HG02759 (cell line): ENCODE data around the gene CEBPE.
A peak's percentile ranks its signal among the peaks of the same experiment; 100 is the strongest.
"Not testable (repeated sequence)": the region's sequence is repeated elsewhere in the genome, so short reads cannot be mapped to it uniquely, and the experiment has no call there.

Experiments
- ATAC-seq: cut with Tn5 transposase; IDR thresholded peaks from one replicate; pipeline ENCODE4 v1.9.1; 2021; ENCODE audit warnings: mild to moderate bottlenecking, moderate library complexity; ENCODE audit not compliant: unreplicated experiment

CEBPE gene

DNA sequence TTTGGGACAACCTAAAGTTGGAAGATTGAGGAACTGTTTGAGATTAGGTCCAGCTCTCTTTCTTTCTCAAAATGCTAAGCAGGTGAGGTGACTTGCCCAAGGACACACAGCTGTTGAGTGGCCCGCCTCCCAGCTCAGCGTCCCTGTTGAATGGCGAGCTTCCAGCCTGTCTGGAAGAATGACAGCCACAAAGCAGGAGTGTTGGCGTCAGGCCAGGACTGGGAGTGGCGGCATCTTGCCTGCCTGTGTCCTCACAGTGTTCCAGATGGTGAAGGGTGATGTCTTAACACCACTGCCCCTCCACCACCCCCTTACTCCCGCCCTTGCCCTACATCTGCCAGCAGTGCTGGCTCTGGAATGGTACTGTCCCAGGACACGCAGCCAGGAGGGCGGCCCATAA is 4.4 kb upstream of the CEBPE start:
- no peak for ATAC-seq

DNA sequence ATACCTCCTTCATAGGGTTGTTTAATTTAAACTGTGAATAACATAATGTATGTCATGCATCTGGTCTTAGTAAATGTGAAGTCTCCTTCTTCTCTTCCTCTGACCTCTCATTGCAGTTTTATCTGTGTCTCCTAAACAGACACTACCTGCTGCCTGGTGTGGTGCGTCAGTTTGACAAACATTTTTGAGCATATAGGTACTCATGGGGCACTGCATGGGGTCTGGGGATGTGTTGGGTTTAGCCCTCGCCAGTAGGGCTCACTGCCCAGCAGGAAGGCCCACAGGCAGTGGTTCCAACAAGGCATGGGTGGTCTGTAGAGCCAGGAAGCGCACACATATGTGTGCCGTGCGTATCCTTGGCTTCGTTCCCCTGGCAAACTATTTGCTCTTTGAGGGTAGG is 3.0 kb upstream of the CEBPE start:
- no peak for ATAC-seq

DNA sequence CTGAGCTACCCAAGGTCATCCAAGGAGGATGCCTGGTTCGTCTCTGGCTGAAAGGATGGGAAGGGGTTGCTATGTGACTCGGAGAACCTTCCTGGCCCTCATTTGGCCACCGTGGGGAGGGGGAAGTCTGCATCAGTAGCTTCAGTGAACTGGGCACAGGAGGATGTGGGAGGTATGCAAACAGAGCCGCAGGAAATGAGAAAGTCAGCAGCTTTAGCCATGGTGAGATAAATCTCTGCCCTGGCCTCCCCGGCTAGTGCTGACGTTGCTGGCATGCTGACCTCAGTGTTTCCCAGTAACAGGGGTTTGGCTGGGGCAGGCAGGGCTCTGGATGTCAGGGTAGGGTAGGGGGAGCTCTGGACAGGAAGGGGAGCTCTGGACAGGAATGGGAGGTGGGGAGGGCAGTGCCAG is 2.3 kb upstream of the CEBPE start:
- ATAC-seq: no peak

DNA sequence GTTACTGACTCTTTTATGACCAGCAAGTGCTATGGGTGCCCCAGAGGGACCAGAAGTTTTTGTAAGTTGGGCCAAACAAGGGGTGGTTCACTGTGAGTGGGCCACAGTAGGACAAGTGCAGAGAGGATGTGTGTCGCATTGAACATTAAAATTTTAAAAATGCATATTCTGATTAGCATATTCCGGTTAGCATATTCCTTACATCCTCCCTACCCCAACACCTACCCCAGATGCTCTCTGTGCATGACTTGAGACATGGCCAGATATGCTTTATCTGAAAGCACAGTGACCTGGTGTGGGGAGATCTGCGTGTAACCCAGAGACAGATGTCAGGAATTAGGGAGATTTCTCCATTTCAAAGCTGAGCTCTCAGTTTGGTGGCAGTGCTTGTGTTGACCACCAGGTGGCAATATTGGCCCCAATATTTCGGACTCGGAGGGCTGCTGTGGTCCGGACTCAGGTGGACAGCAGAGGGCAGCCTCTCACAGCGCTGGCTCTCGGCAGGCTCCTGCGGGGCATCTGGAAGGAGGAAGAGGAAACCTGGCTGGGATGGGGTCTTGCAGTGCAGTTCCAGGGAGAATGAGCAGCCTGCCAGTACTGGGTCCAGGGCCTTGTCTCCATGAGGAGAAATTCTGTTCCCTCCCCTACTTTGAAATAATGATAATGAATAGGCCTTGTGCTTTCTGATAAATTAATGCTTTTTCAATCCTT is 1.6 kb upstream of the CEBPE start:
- peak; percentile 77 for ATAC-seq

DNA sequence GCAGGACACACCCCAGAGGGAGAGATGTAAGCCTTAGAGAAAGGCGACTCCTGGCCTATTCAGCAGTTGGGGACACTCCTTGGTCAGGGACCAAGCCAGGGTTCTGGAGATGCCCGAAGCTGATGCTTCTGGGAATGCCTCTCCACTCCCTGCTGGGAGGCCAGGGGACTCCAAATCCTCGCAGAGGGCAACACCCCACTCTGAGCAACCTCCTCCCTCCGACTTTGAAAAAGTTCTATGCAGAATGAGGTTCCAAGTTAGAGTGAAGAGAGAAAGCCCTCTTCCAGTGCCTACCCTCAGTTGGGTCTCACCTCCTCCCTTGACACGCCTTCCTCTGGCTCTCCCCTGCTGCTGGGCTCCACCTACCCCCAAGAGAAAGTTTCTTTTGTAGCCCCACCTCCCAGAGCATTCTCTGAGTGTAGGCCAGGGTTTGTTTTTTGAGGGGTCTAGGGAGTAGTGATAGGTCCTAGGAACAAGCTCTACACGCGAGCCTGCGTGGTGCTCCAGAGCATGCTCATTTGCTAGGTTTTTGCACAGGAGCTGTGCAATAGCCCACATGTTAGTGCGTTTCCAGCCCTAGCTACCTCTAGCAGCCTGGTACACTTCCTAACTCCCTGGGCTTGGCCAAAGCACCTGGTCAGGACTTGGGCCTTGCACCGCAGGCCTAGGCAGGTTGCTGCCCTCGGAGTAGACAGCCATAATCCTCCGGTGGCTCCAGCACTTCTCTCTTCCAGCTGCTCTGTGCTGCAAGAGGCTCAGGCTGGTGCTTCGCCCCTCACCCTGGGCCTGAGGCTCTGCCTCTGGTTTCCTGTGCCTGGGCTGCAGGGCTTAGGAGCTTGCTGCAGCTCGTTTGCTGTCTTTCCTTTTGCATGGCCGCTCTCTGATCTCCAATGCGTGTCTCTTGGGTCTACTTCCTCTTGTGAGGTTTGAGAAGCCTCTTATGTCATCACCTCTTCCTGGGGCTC is 590 bp upstream of the CEBPE start:
- no peak for ATAC-seq

DNA sequence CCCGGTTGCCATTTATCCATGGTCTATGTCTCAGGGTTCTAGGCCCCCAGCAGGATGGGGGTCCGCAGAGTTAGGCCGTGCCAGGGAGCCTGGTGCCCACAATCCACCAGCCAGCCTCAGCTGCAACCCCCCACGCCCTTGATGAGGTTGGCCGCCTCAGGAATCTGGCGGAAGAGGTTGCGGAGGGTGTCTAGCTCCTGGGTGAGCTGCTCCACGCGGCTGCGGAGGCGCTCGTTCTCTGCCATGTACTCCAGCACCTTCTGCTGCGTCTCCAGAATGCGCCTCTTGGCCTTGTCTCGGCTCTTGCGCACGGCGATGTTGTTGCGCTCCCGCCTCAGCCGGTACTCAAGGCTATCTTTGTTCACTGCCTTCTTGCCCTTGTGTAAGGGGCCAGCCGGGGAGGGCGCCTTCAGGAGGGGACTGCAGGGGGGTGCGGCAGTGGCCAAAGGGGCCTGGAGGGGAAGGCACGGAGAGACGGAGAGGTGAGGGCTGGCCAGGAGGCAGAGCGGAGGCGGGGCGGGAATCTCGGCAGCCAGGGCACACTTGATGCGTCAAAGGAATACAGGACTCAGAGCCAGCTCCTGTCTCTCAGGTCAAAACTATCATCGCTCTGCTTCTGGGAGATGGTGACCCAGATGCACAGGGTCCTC is 1.6 kb downstream of the CEBPE start:
- ATAC-seq: no peak

DNA sequence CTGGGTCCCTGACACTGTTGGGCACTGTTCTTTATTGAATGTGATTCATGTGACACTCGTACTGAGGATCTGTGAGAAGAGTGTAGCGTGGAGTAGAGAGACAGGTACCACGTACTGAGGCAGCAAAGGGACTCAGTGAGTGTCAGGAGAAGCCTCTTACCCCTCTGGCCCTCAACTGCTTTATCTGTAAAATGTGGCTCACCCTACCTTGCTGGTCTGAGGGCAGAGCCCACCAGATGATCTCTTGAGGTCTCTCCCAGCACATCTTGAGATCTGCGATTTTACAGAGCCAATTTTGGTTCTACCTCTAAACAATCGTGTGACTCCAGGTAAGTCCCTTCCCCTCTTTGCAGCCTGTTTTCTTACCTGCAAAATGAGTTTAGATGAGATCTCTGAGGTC is 3.1 kb downstream of the CEBPE start:
- no peak for ATAC-seq

DNA sequence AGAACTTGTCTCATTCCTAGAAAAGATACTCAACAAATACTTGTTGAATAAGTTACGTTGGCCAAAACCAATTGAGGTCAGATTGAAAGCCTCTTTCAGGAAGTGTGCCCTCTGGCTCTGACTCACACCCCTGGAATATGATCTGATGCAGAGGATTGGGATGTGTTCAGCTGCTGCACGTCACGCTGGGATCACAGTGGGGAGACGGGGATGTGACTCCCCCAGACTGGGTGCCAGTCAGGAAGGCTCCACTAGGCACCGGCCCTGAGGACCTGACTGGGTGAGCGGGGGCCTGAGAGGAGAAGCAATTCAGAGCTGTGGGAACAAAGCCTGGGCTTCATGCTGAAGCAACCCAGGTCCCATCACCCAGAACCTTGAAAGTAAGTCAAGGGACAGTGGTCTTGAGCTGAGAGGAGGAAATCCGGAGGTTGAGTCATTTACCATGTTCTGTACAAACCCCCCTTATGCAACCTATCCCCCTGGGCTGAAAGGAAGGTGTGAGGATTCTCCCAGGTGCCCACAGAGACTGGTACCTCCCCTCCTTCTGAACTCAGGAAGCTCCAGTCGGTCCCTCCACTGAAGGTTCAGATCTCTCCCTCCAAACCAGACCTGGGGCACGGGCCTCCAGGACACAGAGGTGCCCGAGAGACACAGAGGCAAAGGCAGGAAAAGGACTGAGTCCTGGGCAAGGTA is 3.9 kb downstream of the CEBPE start:
- ATAC-seq: no peak

DNA sequence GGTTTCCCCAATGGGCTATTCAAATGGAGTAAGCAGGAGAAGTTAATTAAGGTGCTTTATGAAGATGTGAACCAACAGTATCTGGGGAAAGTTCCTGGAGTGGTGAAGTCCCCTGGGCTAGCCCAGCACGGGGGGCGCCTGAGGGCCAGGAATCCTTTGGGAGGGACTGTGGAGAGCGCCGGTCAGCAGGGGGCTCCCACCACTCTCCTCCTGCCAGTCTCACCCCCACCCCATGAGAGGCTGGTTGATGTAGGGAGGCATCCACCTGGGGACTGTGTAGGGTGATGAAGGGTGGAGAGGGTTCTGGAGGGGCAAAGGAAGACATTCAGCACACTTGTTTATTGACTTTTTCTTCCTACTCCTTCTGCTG is 4.4 kb downstream of the CEBPE start:
- no peak for ATAC-seq

DNA sequence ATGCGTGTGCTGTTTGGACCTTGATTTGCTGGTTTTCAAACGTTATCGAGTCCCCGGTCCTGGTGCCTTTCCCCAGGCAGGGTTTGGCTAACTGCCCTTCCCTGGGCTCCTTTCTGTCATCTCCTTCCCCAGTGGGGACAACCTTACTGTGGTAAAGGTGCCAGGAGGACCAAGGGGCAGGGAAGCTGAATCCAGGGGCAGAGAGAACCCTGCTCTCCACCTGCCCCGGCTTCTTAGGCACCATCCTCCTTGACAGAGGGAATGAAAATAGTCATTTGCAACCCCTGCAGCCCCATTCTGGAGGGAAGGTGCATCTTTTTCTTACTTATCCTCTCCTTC is 5.0 kb downstream of the CEBPE start:
- no peak for ATAC-seq

DNA sequence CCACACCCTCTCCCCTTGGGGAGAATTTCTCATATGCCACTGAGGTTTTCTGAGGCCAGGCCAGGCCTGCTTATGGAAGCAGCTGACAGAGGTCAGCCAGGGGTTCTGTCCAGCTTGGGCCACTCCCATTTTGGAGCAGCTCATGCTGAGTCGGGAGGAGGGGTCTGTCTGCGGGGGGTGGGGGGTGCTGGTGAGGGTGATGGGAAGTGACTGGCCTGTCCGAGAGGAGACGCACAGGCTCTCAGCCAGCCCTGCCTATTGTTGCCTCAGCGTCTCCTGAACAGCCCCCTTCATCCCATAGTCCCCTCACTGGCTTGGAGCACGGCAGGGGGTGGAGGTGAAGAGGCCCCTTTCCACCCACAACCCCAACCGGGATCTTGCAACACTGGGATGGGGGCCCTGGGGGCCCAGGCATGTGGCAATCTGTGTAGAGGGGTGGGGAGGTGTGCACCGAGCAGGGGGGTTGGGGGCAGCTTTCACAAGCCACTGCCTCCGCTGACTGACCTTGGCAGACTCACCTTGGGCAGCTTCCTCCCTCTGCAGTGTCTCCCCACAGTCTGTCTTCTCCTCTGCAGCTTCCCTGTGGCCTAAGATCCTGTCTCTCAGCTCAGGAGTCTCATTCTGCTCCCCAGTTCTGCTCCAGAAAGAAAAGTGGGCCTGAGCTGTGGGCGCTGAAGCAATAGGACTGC is 5.5 kb downstream of the CEBPE start:
- ATAC-seq: no peak

DNA sequence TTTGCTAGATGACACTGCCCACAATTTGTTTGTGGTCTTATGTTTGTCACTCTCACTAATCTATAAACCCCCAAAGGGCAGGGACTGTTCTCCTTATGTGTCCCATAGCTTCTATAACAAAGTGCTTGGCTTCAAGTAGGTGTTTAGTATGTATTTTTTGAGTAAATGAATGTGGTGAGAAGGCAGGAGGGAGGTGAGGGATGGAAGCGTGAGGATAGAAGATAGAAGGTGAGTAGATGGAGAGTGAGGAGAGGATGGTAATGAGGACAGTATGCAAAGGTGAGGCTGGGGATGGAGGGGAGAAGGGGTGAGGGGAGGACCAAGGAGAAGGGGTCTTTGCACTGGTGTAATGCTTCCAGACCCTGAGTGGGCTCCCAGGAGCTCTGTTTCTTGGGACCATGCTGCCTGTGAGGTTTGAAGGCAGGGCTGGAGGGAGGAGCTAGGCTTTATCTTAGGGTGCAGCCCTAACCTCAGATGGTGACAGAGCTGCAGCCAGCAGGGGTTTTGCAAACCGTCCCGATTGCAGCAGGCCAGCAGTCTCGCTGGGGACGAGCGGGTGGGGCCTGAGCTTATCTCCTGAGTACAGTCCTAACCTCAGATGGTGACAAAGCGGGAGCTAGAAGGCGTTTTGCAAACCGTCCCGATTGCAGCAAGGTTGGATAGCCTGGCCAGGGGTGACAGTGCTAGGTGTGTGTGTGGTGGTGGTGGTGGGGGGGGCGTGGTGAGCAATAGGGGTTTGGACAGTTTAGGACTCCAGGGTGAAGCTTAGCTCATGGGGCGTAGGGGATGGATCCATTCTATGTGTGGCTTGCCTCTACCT is 6.5 kb downstream of the CEBPE start:
- ATAC-seq: no peak

DNA sequence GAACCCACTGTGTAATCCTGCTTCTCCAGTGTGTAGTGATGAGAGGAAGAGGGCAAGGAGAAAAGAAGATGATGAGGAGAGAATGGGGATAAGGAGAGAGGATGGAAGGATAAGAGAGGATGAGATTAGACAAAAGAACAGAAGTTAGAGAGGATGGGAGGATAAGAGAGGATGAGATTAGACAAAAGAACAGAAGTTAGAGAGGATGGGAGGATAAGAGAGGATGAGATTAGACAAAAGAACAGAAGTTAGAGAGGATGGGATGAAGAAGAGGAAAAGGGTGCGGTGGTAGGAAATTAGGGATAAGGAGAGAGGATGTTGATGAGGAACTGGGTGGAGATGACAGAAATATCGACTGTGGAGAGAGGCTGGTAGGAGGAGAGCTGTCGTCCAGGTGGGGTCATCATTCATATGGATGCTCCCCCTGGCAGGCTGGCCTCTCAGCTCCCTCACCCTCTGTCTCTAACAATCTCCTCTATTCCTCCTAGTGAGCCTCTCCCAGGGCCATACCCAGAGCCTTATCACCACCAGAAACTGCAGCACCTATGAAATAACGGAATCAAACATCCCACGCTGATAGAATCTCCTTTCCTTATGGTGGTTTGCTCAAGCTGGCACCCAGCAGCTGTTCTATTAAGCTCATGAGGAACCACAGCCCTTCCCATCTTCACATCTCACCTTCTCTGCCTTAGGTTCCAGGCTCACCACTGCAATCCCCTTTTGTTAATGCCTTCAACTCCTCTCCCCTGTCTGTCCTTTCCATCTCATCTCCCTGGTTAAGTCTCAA is 8.3 kb downstream of the CEBPE start:
- no peak for ATAC-seq

DNA sequence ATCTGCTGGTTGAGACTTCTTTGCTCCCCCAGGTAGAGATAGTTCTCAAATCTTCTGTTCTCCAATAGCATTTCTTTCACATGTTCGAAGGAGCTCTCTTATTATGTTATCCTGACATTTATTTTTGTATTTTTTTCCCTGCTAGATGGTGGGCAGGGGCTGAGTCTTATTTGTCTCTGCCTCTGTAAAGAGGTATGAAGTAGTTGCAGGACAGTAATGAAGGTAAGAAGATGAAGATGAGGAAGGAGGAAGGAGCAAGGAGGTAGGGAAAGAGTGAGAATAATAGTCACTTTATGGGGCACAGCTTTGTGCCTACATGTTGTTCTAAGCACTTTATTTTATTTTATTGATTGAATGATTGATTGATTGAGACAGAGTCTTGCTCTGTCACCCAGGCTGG is 9.3 kb downstream of the CEBPE start:
- ATAC-seq: no peak

DNA sequence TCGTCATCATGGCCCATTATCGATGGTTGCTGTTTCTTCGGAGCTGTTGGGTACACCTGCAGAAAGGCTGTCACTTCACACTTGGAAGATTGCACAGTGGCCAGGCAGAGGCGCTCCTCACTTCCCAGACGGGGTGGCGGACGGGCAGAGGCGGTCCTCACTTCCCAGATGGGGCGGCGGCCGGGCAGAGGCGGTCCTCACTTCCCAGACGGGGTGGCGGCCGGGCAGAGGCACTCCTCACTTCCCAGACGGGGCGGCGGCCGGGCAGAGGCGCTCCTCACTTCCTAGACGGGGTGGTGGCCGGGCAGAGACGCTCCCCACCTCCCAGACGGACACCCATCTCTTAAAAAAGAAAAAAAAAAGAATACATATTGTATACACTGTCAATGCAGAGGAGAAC is 10.9 kb downstream of the CEBPE start:
- ATAC-seq: not testable (repeated sequence)

DNA sequence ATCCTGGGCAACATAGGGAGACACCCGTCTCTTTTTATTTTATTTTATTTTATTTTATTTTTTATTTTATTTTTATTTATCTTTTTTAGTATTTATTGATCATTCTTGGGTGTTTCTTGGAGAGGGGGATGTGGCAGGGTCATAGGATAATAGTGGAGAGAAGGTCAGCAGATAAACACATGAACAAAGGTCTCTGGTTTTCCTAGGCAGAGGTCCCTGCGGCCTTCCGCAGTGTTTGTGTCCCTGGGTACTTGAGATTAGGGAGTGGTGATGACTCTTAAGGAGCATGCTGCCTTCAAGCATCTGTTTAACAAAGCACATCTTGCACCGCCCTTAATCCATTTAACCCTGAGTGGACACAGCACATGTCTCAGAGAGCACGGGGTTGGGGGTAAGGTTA is 11.4 kb downstream of the CEBPE start:
- ATAC-seq: not testable (repeated sequence)

DNA sequence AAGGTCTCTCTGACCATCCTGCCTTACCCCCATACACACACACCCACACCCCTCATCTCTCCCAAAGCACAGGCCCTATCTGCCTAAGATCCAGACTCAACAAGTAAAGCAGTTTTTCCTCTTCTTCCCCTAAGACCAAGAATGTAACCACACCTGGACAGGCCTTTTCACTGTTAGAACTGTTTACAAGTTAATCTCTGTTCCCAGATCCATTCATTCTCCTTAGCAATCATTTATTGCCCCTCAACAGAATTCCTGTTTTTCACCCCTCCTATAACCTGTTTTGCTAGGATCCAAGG is 12.4 kb downstream of the CEBPE start:
- no peak for ATAC-seq

DNA sequence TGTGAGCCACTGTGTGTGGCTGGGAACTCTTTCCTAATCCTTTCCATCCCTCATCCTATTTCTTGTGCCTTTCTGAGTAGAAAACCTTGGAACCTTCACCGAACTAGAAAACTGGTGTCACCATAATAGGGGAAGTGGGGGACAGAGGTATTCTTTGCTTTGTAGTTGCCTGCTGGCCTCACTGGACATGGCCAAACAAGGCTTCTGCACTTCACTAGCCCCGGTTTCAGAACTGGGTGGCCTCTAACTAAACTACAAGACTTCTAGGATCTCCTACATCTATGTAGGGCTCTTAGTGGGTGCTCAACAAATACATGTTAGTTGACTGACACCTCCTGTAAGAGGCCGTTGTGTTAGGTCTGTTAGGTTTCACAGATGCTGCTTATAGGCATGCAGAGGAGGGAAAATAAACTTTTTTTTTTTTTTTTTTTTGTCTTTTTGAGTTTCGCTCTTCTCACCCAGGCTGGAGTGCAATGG is 13.7 kb downstream of the CEBPE start:
- ATAC-seq: no peak
